Measurements from ENCODE around the gene CFAP299. TPM values are rescaled to one million over a fixed set of nuclear protein-coding genes. Genes with fewer than 3 reads are reported as not detected.

CFAP299 gene
- total RNA-seq, 3 donors from 2014 or later, result not detected

GRCh38 chr4:80495865-80496264 lies 160.3 kb downstream of the CFAP299 start:
- H3K9me3 ChIP-seq, result peaks cover 10% of the 10 kb centered on the region
- intact Hi-C loops (cut with DNase I, micrococcal nuclease), result no loop called here
- H3K36me3 ChIP-seq (ENCODE audit: low read depth), result no peaks in the 10 kb centered on the region
- no peak for TF ChIP-seq CTCF (IDR thresholded peaks at IDR 0.05)
- ATAC-seq (no peak), DNase-seq (no peak)
- no peaks in the 10 kb centered on the region for H3K4me1 ChIP-seq (ENCODE audit: low read depth)
- H3K4me3 ChIP-seq, result no peak overlapping the region

- Histone ChIP-seq H3K4me1 (ENCODE audit: low read depth) (no peaks in the 10 kb centered on the region), H3K9me3 (peaks cover 10% of the 10 kb centered on the region), H3K4me3 (no peak overlapping the region), H3K36me3 (ENCODE audit: low read depth) (no peaks in the 10 kb centered on the region)
- no peak for DNase-seq
- ATAC-seq, result no peak
- no peak for TF ChIP-seq CTCF (IDR thresholded peaks at IDR 0.05)
- intact Hi-C loops (cut with DNase I, micrococcal nuclease), result no loop called here
These were observed 163.2 kb downstream of the CFAP299 start for GRCh38 chr4:80498725-80499124.

DNA sequence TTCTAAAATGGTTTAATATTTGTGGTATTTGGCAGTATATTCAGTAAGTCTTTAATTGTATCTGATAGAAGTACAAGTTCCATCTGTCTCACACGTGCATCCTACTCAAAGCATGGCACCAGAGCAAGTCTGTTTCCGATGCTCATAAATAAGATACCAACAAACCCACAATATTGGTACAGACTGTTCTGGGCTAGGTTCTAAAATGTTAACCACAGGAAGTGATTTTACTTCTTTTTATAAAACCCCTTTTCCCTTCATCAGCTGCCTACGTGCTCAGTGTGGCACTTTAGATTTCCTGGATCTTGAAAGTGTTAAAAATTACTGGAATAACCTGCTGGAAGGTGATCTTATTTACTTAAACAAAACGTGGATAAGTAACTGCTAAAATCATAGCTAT lies 165.1 kb downstream of the CFAP299 start:
- ATAC-seq (peak; percentile 82), DNase-seq (no peak)
- no peak for TF ChIP-seq CTCF (IDR thresholded peaks at IDR 0.05)
- H3K9me3 ChIP-seq, result peaks cover 10% of the 10 kb centered on the region
- no peaks in the 10 kb centered on the region for H3K36me3 ChIP-seq (ENCODE audit: low read depth)
- intact Hi-C loops (cut with DNase I, micrococcal nuclease), result no loop called here
- H3K4me1 ChIP-seq (ENCODE audit: low read depth), result no peaks in the 10 kb centered on the region
- no peak overlapping the region for H3K4me3 ChIP-seq

- Histone ChIP-seq H3K4me1 (ENCODE audit: low read depth) (no peaks in the 10 kb centered on the region), H3K4me3 (no peak overlapping the region), H3K36me3 (ENCODE audit: low read depth) (no peaks in the 10 kb centered on the region), H3K9me3 (no peaks in the 10 kb centered on the region)
- DNase-seq, result no peak
- no peak for TF ChIP-seq CTCF (IDR thresholded peaks at IDR 0.05)
- intact Hi-C loops (cut with DNase I, micrococcal nuclease), result no loop called here
- ATAC-seq, result no peak
These were observed 171.5 kb downstream of the CFAP299 start for GRCh38 chr4:80507077-80507476.

DNA sequence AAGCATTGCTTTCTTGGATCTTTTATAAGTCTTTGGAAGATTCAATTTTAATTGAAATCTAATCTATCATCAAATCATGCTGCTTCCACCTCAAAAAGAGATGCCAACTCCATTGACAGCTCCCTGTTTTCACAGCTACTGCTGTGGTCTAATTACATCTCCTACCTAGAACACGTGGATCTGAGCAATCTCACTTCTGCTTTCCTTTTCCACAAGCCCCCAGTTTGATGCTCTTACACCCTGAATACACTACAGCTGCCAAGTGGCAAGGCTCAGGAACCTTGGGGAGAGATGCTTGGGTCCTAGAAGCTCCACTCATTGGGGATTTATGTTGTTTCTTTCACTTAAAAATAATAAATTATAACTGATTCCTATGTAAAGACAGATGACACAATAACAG lies 172.0 kb downstream of the CFAP299 start:
- TF ChIP-seq CTCF (IDR thresholded peaks at IDR 0.05), result no peak
- no peak for ATAC-seq
- no peak for DNase-seq
- Histone ChIP-seq H3K4me1 (ENCODE audit: low read depth) (no peaks in the 10 kb centered on the region), H3K4me3 (no peak overlapping the region), H3K36me3 (ENCODE audit: low read depth) (no peaks in the 10 kb centered on the region), H3K9me3 (no peaks in the 10 kb centered on the region)
- intact Hi-C loops (cut with DNase I, micrococcal nuclease), result no loop called here

DNA sequence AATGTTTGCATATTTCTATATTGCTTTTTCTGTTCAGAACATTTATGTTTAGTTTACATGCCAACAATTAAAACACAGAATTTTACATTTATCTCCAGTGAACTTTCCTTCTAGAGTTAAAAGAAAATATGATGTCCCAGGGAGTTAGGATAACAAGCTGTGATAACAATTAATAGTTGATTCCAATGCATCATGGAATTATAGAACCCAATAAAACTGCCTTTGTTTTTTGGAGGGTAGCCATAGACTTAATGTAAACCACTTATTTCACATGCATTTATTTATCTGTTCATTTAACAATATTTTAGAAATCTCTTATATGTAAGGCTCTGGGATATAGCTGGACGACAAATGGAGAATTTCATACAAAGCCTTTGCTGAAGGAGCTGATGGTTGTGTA lies 180.0 kb downstream of the CFAP299 start:
- no peak for DNase-seq
- intact Hi-C loops (cut with DNase I, micrococcal nuclease), result no loop called here
- TF ChIP-seq CTCF (IDR thresholded peaks at IDR 0.05), result no peak
- H3K36me3 ChIP-seq (ENCODE audit: low read depth), result no peaks in the 10 kb centered on the region
- ATAC-seq, result no peak
- H3K9me3 ChIP-seq, result no peaks in the 10 kb centered on the region
- no peaks in the 10 kb centered on the region for H3K4me1 ChIP-seq (ENCODE audit: low read depth)
- H3K4me3 ChIP-seq, result no peak overlapping the region
